GM12801 (cell line): Measurements from ENCODE around the gene STK31.

Experiments used
- TF ChIP-seq, protein P1 (sequence below): IDR thresholded peaks from one replicate; pipeline ENCODE4 v1.5.1; 2011; ENCODE audit warnings: control low read depth; ENCODE audit not compliant: insufficient read length; ENCODE audit errors: extremely low read depth

Gene STK31

DNA sequence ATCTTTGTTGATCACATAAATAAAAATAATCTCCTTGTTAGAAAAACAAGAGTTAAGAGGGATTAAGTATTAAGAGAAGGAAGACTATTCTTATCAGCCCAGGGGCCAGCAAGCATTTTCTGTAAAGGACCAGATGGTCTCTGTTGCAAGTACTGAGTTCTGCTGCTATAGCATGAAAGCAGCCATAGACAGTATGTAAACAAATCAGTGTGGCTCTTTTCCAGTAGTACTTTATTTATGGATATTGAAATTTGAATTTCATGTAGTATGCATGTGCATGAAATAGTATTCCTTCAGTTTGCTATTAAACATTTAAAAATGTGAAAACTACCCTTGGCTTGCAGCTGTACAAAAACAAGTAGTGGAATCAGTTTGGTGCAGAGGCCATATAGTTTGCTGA is 81.7 kb downstream of the STK31 start:
- TF ChIP-seq, protein P1, sequence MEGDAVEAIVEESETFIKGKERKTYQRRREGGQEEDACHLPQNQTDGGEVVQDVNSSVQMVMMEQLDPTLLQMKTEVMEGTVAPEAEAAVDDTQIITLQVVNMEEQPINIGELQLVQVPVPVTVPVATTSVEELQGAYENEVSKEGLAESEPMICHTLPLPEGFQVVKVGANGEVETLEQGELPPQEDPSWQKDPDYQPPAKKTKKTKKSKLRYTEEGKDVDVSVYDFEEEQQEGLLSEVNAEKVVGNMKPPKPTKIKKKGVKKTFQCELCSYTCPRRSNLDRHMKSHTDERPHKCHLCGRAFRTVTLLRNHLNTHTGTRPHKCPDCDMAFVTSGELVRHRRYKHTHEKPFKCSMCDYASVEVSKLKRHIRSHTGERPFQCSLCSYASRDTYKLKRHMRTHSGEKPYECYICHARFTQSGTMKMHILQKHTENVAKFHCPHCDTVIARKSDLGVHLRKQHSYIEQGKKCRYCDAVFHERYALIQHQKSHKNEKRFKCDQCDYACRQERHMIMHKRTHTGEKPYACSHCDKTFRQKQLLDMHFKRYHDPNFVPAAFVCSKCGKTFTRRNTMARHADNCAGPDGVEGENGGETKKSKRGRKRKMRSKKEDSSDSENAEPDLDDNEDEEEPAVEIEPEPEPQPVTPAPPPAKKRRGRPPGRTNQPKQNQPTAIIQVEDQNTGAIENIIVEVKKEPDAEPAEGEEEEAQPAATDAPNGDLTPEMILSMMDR, result no peak

DNA sequence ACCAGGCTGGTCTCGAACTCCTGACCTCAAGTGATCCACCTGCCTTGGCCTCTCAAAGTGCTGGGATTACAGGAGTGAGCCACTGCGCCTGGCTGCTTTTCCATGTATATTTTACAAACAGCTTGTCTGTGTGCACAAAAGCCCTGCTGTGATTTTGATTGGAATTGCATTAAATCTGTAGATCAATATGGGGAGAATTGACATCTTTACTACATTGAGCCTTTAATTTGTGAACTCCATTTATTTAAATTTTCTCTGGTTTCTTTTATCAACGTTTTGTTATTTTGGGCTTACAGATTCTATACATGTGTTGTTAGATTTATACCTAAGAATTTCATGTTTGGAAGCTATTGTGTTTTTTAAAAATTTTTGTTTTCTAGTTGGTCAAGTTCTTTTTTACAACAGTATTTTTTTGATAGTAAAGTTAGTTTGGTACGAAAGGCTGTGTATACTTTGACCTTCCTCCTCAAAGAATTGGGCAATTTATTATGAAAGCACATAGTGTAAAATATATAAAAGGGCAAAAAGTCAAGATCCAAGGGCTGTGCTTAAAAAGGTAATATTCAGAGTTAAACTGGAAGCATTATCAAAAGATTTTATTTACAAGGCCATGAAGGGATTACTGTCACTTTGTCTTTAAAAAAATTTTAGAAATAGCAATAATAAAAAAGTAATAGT is 92.8 kb downstream of the STK31 start:
- TF ChIP-seq, protein P1, result no peak

DNA sequence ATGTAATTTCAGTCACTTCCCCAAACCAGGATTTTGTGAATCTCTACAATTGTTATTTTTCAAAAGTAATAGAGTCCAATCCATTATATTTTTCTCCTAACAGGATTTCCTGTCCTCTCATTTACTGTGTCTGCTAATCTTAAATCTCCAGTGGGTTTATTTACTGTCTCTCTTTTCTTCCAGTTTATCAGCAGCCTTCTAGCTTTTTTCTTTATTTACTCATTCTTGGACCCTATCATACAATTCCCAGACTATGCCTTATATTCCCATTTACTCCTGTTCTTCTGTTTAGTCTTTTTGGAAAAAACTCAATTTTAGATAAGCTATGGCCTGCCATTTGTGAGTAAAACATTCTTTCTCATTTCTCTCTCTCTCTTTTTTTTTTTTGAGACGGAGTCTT is 94.7 kb downstream of the STK31 start:
- TF ChIP-seq, protein P1, result no peak

DNA sequence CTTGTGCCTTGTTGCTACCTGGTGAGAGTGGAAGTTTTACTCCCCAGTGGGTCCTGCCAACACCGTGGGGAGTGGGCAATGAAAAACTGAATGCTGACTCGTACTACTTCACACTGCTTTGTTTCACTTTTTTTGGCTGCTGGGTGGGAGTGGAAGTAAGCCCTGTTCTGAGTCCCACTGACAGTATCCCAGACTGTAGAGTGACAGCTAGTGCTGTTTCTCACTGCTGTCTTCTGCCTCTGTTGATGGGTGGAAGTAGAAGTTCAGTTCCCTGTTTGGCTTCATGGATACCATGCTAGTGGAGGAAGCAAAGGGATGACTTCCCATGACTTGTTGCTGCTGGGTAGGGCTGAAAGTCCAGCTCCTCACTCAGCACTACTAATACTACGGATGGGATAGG is 98.4 kb downstream of the STK31 start:
- TF ChIP-seq, protein P1, result no peak

GRCh38 chr7:23810099-23810498 is 100.1 kb downstream of the STK31 start:
- TF ChIP-seq, protein P1, result no peak

GRCh38 chr7:23811540-23811939 is 101.5 kb downstream of the STK31 start:
- TF ChIP-seq, protein P1, result no peak

- TF ChIP-seq, protein P1, result no peak
Measured at GRCh38 chr7:23833405-23833804, 123.4 kb downstream of the STK31 start.
